Astrocyte (in vitro differentiated cells and primary cell): ENCODE results near the gene PEX14.

ENCODE experiments used
- EZH2 ChIP-seq: IDR thresholded peaks from 2 replicates; pipeline ENCODE4 v1.6.1; 2012; ENCODE audit warnings: mild to moderate bottlenecking, low read length, inconsistent platforms; ENCODE audit not compliant: insufficient read depth
- TF ChIP-seq, protein P1 (sequence below): IDR thresholded peaks from 2 replicates; pipeline ENCODE4 v1.5.1; 2011; ENCODE audit warnings: low read depth, mild to moderate bottlenecking, inconsistent platforms, low read length, moderate library complexity; ENCODE audit not compliant: insufficient read depth

DNA sequence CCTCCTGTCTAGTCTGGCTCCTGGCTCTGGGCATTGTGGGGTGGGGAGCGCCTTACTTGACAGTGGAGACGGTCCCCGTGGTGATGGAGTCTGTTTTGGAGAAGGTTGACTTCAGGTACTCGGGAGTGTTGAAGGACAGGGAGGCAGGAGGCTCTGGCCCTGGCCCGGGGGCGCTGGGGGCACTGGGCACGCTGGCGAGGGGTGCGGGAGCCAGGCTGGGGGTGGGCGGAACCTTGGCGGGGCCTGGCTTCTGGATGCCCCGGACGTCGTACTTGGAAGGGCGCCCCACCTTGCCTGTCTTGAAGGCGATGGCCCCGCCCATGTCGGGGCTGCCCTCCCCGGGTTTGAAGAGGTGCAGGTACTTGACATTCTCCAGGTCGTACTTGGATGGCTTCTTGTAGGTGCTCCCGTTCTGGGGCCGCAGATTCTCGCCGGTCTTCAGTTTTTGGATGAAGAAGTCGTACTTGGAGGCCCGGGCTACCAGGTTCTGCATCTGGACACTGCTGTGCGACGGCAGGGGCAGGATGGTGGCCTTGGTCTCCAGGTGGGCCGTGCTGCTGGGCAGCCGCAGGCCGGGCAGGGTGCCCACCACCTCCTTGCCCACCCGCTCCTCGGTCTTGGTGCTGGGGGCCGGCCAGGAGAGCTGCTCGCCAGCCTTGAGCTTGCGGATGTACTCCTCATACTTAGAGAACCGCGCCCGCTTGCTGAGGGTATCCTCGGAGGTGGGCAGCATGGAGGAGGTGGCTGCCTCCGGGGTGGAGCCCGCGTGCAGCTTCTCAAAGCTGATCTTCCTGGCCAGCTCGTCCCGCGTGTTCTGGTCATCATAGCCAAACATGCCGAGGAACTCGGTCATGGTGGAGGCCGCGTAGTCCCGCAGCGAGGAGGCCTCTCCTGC, 185.1 kb downstream of the PEX14 start:
- TF ChIP-seq, protein P1, sequence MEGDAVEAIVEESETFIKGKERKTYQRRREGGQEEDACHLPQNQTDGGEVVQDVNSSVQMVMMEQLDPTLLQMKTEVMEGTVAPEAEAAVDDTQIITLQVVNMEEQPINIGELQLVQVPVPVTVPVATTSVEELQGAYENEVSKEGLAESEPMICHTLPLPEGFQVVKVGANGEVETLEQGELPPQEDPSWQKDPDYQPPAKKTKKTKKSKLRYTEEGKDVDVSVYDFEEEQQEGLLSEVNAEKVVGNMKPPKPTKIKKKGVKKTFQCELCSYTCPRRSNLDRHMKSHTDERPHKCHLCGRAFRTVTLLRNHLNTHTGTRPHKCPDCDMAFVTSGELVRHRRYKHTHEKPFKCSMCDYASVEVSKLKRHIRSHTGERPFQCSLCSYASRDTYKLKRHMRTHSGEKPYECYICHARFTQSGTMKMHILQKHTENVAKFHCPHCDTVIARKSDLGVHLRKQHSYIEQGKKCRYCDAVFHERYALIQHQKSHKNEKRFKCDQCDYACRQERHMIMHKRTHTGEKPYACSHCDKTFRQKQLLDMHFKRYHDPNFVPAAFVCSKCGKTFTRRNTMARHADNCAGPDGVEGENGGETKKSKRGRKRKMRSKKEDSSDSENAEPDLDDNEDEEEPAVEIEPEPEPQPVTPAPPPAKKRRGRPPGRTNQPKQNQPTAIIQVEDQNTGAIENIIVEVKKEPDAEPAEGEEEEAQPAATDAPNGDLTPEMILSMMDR, result no peak
- TF ChIP-seq EZH2, result no peak
